Peyer's patch (tissue), 4 donors: ENCODE data around the gene SCRN1.

Experiments
- CTCF ChIP-seq, 6 experiments: fragments of 450-650 bp in 4 of 6; fragments of 200-600 bp in 2 of 6; sonication (generic) in 1 of 6; IDR thresholded peaks; one replicate each; pipeline ENCODE4 v1.5.1; 2017 to 2019; ENCODE audit warnings: antibody characterized with exemption in 6 of 6, mild to moderate bottlenecking in 3 of 6, moderate library complexity in 1 of 6
- POLR2A ChIP-seq, 2 donors: fragments of 450-650 bp; IDR thresholded peaks; one replicate each; pipeline ENCODE4 v1.5.1; 2017; ENCODE audit warnings: antibody characterized with exemption in 2 of 2, mild to moderate bottlenecking in 2 of 2, moderate library complexity in 2 of 2

- TF ChIP-seq CTCF (IDR thresholded peaks at IDR 0.05) (no peak), POLR2A (IDR thresholded peaks at IDR 0.05) (no peak)
Measured at GRCh38 chr7:30034501-30034900, 44.9 kb upstream of the SCRN1 start.
